NCI-H2227 (cell line): ENCODE data around the gene PLXNA4.

ENCODE experiments used
- DNase-seq: peaks from one replicate; lab custom pipeline; 2025; ENCODE audit not compliant: unreplicated experiment; lab: John Stamatoyannopoulos, UW

The PLXNA4 gene

DNA sequence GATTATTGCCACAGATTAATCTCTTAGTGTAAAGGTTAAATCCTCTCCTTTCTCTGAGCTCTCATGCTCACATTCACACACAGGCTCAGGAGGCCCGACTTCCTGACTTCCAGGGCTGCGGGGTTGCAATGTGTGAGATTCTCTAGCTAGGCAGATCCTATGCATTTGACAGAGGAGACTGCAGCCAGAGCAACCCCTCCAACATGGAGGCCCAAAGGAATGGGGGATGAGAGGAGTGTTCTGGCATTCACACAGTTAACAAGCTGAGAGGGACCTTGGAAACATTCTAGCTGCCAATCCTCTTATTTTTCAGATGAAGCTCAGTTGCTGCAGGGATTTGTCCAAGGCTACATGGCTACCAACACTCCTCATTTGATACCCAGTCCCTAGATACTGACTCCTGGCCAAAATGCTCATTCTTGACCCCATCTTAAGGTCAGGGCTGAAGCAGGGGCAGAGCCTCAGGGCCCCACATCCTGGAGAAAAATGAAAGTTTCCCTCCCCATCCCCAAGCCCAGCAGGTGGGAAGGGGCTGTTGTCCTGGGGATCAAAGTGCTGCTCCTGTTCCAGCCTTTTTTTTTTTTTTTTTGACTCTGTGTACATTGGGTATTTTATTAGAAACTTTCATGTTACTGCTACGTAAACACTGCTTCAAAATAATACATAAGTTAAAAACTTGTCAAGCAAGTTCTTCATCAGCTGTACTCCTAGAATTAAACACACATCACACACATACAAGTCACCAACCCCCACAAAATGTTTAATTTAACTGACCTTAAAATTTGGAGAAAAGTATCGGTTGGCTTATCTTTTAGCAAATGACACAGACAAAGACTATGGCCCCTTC, 325.6 kb downstream of the PLXNA4 start:
- DNase-seq: no peak

DNA sequence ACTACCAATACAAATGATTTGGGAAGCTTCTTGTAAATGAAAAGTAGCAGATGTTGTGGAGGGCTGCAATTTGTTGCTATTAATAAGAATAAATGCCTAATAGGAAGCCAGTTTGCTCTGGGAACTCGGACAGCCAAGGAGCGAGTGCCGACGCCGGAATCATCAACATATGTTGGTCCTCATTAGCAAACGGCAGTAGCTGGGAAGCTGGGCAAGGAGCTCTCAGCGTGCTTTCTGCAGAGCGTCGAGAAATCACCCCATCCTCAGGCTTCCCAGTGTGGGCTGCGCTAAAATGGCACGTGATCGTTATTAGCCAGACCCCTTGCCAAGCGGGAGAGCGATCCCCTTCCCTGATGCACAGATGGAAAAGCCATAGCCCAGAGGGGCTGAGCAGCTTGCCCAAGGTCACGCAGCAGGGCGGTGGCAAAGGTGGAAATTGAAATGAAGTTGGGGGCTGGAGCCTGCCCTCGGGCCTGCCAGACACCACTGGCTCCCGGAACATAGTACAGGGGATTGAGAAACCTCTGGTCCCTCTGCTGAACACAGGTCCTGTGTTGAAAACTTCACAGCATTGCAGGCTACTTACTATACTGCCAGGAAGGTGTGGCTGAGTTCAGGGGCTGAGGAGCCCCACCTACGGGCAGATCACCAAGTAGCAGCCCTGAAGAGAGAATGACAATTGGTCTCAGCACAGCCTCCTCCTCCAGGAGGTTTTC, 326.9 kb downstream of the PLXNA4 start:
- no peak for DNase-seq

DNA sequence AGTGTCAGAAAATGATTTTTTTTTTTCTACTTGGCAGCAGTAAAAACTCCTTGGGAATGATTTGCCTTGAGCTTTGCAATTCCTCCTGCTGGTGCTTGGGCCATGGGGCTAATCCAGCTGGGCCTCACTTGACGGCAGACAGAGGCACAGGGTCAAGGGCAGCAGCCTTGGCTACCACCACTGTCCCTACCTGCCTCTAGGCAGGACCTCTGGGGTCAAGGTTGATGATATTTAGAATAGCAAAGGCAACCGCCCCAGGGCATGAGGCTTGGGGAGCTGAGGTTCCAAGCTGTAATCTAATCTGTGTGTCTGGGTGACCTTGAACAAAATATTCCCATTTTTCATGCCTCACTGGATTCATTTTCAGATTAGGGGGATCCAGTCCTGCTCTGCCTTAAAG, 327.4 kb downstream of the PLXNA4 start:
- no peak for DNase-seq

DNA sequence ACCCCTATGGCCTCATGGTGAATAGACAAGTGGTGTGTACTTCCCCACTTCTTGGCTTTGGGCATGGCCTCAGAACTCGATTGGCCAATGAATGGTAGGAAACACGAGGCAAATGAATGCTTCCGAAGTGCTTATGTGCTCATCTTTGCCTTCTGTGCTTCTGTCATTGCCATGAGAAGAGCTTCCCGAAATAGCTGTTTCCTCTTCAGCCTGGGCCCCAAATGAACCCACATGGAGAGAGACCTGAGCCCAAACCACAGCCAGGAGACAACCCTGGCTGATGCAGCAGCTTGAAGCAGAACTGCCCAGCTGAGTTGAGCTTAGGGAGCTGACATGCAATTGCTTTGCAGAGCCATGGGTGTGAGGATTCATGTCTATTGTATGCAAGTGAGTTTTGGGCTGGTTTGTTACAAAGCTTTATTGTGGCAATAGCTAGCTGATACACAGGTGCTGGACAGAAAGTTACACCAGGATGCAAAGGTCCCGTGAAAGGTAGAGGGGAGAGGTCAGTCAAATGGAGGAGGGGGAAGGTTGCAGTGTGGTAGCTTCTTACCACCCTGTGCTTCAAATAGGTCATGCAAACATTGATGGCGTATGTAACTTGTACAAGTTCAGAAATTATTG, 328.2 kb downstream of the PLXNA4 start:
- DNase-seq: no peak

DNA sequence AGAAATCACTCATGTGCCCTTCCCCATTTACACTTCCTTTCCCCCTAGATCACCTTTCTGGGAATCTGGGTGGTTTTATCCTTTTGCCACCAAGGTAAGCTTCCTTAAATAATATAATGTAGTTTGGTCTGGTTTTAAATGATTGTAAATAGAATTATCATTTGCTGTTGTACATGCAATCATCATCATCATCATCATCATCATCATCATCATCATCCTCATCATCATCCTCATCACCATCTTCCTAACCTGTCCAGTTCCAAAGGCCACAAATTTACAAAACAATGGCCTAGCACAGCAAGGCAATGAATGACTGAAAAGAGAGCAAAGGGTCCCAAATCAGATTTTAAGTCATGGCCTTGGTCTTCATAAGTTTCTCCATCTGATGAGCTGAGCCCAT, 329.7 kb downstream of the PLXNA4 start:
- DNase-seq: no peak

DNA sequence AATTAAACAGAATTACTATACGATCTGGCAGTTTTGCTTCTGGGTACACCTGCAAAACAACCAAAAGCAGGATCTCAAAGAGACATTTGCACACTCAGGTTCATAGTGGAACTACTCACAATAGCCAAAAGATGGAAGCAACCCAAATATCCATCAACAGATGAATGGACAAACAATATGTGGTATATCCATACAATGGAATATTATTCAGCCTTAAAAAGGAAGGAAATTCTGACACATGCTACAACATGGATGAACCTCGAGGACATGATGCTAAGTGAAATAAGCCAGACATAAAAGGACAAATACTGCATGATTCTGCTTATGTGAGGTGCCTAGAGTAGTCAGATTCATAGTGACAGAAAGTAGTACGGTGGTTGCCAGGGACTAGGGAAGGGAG, 330.7 kb downstream of the PLXNA4 start:
- DNase-seq: no peak

DNA sequence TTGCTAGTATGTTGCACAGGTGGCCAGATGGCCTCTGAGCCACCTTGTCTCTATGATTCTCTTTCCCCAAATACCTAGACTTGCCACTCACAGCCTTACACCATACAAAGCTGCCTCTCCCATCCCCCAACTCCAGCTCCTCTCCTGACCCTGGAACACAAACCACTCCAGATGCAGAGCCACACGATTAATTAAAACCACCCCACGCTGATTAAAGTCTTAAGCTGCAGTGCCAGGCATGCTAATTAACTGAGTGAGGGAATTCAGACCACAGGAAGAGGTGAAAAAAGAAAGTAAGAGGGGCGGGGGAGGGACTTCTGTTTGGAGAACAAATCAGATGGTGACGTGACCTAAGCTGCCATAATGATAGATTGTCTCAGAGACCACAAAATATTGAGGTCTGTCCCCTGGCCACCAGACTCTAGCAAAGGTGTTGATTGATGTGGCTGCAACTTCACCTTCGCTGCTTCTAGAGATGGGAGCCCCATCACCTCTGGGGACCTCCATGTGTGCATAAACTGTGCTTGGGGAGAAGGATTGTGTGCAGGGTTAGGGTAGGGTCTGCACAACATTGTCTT, 331.3 kb downstream of the PLXNA4 start:
- DNase-seq: no peak

DNA sequence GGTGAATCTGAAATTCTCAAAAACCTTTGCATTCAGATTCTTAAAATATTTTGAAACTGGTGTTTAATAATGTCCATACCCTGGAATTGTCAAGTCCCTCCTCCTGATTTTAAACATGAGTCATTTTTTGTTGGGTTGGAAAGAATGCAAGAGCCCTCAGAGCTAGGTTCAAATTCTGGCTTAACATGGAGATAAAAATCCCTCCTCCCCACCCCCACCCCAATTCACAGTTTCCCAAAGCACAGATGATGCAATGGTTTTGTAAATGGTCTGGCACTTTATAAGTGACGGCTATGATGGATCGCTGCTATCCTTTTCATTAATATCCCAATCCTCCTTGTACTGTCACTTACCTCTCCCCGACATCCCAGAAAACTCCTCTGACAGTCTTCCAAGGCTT, 332.8 kb downstream of the PLXNA4 start:
- no peak for DNase-seq

DNA sequence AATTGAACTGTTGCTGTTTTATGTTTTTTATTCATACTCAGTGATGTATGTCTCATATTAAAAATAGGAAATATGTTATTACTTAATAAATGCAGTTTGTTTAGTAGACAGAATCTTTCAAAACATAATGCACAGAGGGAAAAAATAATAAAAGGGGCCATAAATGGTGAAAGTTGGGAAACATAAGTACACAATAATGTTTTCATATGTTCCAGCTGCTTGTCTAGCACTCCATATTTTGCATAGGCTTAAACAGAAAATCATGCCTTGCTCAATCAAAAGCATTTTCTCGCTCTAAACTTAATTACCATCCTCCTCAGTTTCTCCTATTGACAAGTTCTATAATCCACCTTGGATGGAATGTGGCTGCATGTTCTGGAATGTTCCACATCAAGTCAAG, 333.2 kb downstream of the PLXNA4 start:
- DNase-seq: no peak

DNA sequence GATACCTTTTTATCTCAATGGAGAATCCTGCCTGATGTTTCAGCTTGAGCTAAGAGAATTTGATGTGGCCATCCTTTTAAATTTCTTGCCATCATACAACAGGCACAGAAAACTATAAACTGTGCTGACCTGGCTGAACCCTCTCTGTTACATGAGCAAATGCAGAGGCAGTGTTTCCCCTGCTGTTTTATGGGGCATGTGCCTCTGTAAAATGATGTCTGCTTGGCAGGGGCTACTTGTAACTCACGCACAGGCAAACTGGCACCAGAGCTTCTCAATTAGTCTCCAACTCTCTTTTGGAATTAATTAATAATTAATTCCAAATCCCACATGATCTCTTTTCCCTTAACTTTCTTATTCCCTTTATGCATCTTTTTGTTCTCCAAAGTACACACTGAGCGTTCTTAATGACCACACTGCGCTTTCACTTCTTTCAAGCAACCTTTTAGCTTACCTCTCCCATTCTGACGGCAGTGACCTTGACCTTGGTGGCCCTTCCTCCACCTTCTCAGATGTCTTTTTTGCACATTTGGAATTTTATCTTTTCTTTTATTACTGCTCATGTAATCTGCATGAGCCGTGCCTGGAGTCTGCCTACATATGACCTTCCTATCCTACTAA, 334.0 kb downstream of the PLXNA4 start:
- no peak for DNase-seq

DNA sequence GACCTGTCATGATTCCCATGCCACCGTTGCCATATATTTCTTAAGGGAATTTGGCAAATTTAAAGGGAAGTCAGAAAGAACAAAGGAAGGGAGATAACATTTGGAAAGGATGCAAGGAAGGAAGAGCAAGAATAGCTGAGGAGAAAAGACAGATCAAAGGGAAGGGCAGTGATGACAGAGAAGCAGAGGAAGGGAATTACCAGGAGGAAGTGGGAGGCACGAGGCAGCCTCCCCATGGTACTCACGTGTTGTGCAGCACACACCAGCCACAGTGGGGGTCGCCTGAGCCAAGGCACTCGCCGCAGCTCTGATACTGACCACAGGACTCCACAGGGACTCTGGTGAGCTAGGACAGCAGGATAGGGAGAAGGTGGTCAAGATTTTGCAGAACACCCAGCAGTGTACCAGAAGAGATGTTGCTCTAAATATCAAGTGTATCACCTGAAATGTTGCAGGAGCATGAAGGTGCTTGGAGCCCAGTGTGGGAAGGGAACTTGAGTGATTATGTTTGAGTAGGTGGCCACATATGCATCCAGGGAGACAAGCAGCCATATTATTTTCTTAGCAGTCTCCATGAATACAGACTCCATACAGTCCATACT, 335.3 kb downstream of the PLXNA4 start:
- DNase-seq: no peak

DNA sequence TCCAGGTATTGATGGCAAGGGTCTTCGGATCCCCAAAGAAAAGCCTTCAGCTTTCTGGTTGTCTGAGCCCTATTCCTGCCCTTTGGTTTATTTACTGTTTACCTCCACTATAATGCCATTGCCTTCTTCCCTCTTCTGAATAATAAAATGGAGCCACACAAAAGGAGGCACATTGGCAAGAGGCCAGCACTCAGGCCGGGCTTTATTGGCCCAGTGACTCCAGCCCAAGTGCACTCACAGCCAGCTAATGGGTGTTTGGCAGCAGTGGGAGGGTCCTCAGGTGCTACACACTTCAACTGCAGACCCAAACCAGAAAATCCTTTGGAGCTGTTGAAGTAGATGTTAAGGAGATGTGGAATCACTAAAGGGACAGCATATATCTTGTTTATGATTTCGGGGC, 336.0 kb downstream of the PLXNA4 start:
- peak; percentile 11 for DNase-seq

DNA sequence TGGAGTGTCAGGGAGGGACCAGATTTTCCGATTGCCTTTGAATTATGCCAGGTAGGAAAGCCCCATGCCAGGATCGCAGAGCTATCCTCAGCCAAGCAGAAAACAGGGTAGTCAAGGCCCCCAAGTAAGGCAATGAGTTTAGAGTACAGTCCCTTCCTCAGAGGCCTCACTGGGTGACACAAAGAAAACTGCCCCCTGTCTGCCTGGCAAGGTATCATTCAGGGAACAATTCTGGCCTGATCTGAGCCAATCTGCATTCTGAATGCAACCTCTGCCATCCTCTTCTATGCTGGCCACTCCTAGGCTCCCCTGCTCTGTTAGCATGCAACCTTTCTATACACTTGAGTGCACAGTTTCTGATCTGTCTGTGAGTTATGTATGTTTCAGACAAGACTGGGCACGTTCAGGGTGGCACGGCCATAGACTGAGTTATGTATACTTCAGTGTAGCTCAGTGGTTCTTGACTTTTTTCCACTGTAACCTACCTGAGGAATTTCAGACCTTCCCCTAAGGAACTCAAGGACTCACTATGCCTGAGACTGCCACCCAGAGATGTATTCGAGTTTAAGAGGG, 336.8 kb downstream of the PLXNA4 start:
- DNase-seq: no peak

DNA sequence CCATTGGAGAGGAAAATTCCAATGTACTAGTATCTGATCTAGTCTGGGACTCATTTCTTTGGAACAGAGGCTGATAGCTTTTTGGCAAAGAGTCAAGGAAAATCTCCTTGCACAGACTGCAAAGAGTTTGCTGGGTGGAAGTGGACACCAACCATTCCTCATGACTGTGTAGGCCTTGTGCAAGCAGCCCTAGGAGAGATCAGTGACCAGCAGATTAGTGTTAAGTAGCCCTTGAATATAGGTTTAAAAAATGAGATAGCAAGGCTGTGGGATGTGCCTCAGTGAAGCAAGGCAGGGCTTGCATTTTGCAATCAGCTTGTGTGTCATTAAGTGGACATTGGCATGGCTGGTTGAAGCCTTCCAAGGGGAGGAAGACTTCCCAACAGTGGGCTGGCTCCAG, 341.6 kb downstream of the PLXNA4 start:
- no peak for DNase-seq

DNA sequence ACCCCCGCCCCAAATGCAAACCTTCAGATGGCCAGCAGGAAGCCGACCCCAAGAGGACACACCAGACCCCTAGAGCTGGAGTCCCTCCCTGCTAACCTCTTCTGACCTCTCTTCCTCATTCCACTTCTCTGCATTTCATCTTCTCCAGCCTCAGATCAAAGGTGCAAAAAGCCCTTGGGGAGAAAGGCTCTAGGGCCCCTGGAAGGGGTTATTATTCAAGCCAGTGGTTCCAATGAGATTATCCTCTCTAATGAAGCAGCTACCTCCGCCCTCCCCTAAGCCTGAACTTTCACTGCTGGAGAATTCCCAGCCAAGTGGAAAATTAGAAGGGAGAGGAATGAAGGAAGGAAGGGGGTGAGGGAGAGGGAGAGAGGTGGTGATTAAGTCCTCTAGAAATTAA, 343.9 kb downstream of the PLXNA4 start:
- no peak for DNase-seq

DNA sequence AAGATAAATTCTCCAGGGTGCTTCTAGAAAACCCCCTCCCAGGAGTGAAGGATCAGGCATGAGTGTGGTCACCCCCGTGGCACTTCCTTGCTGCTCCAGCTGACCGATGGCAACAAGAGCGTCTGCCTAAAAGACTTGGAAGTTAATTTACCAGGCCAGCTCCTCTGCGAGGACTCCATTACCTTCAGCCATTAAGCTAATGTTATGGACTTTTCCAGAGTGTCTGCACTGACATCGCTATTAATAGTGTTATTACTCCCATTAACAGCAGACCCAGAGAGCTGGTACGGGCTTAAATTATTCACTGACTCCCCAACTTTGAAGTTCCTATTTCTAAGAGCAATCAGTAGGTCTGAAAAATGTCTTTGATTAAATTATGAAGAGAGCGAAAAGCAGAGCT, 345.8 kb downstream of the PLXNA4 start:
- no peak for DNase-seq

DNA sequence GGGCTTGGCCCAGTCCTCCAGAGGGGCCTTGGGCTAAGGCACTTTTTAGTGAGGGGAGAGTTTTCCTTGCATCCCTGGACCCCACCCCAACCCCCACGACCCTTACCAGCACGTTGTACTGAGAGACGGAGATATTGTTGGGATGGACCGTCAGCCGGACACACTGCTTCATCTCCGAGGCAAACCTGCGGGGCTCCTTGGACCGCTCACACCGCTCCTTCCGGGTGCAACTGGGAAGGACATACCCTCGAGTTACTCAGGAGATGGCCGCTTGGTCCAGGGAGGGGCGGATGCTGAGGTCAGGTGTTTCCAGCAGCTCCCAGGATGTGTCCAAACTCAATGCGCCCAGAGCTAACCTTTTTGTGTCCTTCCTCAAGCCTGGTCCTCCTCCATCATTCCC, 348.0 kb downstream of the PLXNA4 start:
- no peak for DNase-seq

DNA sequence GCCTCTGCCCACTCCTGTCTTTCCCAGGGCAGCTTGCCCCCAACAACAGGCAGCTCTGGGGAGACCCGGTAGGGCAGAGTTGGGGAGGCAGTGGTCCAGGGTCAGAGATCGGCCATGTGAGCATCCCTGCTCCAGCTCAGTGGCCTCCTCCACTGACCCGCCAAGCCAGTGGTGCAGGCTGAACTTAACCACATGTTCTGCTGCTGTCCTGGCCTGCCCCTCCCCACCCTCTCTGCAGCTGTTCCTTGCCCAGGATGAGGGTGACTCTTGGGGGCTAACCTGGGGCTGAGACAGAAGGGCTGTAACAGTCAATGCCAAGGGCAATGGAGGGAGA, 349.3 kb downstream of the PLXNA4 start:
- DNase-seq: no peak

DNA sequence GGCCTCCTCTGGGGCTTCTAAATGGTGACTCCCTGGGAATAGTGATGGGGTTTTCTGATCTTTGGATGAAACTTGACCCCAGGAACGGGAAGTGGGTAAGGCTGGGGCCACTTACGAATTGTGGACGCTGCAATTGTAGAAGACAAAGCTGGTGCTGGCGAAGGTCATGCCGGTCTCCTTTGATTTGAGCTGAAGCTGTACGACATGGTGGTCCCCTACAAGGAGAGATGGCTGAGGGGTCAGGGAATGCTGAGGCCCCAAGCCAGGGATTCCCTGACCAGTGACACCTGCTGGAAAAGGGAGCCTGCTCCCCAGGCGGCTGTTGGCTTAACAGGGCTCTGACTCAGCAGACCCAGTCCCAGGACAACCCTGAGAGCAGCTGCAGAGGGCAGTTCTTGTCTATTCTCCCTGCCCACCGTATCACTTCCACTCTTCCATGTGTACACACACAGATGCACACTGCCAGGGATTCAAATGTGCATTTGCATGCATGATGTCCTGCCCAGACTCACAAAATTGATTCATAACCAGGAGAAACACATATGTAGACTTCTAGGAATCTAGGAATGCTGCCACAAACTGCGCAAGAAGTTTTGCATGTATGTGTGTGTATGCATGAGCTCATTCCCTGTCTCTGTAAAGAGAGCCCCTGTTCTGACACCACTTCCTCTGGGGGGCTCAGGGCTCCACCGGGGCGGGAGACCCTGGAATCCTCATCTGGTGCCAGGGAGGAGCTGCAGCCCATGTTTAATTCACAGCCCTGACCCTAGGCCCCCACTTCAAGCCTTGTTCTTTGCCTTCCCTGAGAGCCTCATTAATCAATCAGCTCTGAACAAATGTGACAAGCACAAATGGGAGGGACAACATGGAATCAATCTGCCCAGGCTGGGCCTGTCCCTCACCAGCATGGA, 350.0 kb downstream of the PLXNA4 start:
- DNase-seq: no peak
